HL-60 (cell line): ENCODE results near the gene BHLHE23.

Experiments
- DNase-seq, 2 experiments: peaks; one replicate each; pipeline ENCODE4 v3.0.0-alpha.2; 2010 to 2020; ENCODE audit warnings: low read depth in 1 of 2, low spot score in 1 of 2
- H3K27ac ChIP-seq: fragments of 250-450 bp; sonication (Bioruptor Pico); replicated peaks from 2 replicates; pipeline ENCODE4 v1.5.1; 2020; ENCODE audit warnings: mild to moderate bottlenecking, moderate library complexity
- H3K27me3 ChIP-seq: fragments of 250-450 bp; sonication (Bioruptor Pico); 2 replicates; pipeline ENCODE4 v1.5.1; 2021; ENCODE audit warnings: mild to moderate bottlenecking, moderate library complexity; ENCODE audit not compliant: insufficient read depth, poor library complexity, severe bottlenecking
- H3K4me3 ChIP-seq: replicated peaks from 2 replicates; pipeline ENCODE4 v1.5.1; 2011; ENCODE audit warnings: mild to moderate bottlenecking, control low read depth, low read length; ENCODE audit not compliant: insufficient read depth
- CTCF ChIP-seq: IDR thresholded peaks from one replicate; pipeline ENCODE4 v1.5.1; 2011; ENCODE audit warnings: low read length, control low read depth, inconsistent platforms; ENCODE audit not compliant: insufficient read depth
- GABPA ChIP-seq: IDR thresholded peaks from 2 replicates; pipeline ENCODE4 v1.6.1; 2012; ENCODE audit warnings: low read depth
- POLR2AphosphoS5 ChIP-seq: IDR thresholded peaks from 2 replicates; pipeline ENCODE4 v1.6.1; 2012; ENCODE audit warnings: low read depth
- REST ChIP-seq: IDR thresholded peaks from 2 replicates; pipeline ENCODE4 v1.6.1; 2012; ENCODE audit warnings: low read depth; ENCODE audit not compliant: insufficient replicate concordance
- SPI1 ChIP-seq: IDR thresholded peaks from 2 replicates; pipeline ENCODE4 v1.6.1; 2012; ENCODE audit warnings: low read depth, mild to moderate bottlenecking, borderline replicate concordance

Gene BHLHE23

DNA sequence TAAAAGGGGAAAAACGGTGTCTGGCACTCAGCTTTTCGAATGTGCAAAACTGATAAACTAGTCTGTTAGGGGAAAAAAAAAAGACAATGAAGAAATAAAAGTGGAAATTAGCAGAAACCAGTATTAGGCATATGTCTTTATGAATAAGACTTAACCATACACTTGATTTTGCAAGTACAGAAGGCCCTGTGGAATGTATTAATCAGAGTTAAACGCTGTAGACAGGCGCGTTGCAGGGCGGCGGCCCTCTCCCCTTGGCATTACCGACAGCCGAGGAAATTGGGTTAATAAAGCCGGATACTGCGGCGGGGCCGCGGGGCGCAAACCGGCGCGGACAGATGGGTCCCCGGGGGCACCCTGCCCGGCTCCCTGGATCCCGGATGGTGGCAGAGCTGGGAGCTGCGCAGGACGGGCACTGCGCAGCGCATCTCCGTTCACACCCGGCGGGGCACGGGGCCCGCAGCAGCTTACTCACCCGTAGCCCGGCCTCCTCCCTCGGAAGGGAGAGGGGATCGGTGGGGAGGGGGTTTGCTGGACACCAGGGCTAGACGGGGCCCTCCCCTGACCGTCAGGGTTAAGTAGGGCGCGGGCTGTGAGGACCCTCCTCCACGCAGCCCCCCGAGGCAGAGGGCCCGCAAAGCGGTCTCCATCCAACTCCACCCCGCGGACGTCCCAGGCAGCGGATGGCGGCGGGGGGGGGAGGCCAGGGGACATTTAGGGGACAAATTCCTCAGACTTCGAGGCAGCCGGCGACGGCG, 2.0 kb downstream of the BHLHE23 start:
- no peak for DNase-seq
- Histone ChIP-seq H3K27ac (no peak overlapping the region), H3K4me3 (no peak overlapping the region), H3K27me3 (peaks cover 74% of the 10 kb centered on the region)
- TF ChIP-seq POLR2AphosphoS5 (no peak), GABPA (no peak), CTCF (no peak), REST (no peak), SPI1 (no peak)

GRCh38 chr20:63003546-63003945, 3.2 kb downstream of the BHLHE23 start:
- DNase-seq = no peak
- H3K27me3 ChIP-seq = peaks cover 63% of the 10 kb centered on the region
- H3K27ac ChIP-seq = no peak overlapping the region
- TF ChIP-seq REST (no peak), SPI1 (no peak), GABPA (no peak), POLR2AphosphoS5 (no peak), CTCF (no peak)
- no peak overlapping the region for H3K4me3 ChIP-seq

DNA sequence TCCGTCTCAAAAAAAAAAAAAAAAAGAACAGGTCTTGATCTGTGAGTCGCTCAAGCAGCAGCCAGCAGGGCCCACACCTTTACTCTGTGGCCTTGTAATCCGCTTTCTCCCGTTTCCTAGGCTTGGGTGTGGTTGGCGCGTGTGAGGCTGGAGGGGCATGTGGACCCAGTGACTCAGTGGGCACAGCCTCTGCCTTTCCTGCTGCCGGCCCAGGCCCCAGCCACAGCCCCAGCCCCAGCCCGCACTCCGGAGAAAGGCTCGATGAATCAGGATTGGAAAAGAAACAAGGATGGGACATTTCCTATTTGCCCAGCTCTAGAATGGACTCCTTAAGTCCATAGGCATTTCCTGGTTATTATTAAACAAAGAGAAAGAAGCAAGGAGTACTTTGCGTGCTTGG, 4.3 kb downstream of the BHLHE23 start:
- H3K27ac ChIP-seq = no peak overlapping the region
- peaks cover 54% of the 10 kb centered on the region for H3K27me3 ChIP-seq
- H3K4me3 ChIP-seq = no peak overlapping the region
- DNase-seq = no peak
- TF ChIP-seq POLR2AphosphoS5 (no peak), SPI1 (no peak), CTCF (no peak), REST (no peak), GABPA (no peak)
